Measurements from ENCODE around the gene PDPK1. TPM values are rescaled to one million over a fixed set of nuclear protein-coding genes. Genes with fewer than 3 reads are reported as not detected.
A peak's percentile ranks its signal among the peaks of the same experiment; 100 is the strongest.
"Not testable (repeated sequence)": the region's sequence is repeated elsewhere in the genome, so short reads cannot be mapped to it uniquely, and the experiment has no call there.

The PDPK1 gene
- total RNA-seq, 1 donor from 2014 or later: 44.6 TPM

GRCh38 chr16:2543771-2544170, 6.0 kb downstream of the PDPK1 start:
- H3K27me3 Mint-ChIP-seq (ENCODE audit: low read depth); DNase-seq (ENCODE audit: low spot score in 2 of 2, unreplicated experiment in 2 of 2); H3K4me1 Mint-ChIP-seq; H3K36me3 Mint-ChIP-seq; H3K4me3 Mint-ChIP-seq; H3K9me3 Mint-ChIP-seq; H3K27ac Mint-ChIP-seq: not testable (repeated sequence)

- not testable (repeated sequence) for H3K36me3 Mint-ChIP-seq; H3K4me1 Mint-ChIP-seq; H3K27ac Mint-ChIP-seq; H3K27me3 Mint-ChIP-seq (ENCODE audit: low read depth); DNase-seq (ENCODE audit: low spot score in 2 of 2, unreplicated experiment in 2 of 2); H3K9me3 Mint-ChIP-seq; H3K4me3 Mint-ChIP-seq
Measured at GRCh38 chr16:2550283-2550878, 12.6 kb downstream of the PDPK1 start.

- H3K27ac Mint-ChIP-seq: peak overlapping the region; percentile 96
- not testable (repeated sequence) for H3K4me3 Mint-ChIP-seq; H3K4me1 Mint-ChIP-seq; DNase-seq (ENCODE audit: low spot score in 2 of 2, unreplicated experiment in 2 of 2); H3K27me3 Mint-ChIP-seq (ENCODE audit: low read depth); H3K9me3 Mint-ChIP-seq; H3K36me3 Mint-ChIP-seq
- TF ChIP-seq, protein P1, sequence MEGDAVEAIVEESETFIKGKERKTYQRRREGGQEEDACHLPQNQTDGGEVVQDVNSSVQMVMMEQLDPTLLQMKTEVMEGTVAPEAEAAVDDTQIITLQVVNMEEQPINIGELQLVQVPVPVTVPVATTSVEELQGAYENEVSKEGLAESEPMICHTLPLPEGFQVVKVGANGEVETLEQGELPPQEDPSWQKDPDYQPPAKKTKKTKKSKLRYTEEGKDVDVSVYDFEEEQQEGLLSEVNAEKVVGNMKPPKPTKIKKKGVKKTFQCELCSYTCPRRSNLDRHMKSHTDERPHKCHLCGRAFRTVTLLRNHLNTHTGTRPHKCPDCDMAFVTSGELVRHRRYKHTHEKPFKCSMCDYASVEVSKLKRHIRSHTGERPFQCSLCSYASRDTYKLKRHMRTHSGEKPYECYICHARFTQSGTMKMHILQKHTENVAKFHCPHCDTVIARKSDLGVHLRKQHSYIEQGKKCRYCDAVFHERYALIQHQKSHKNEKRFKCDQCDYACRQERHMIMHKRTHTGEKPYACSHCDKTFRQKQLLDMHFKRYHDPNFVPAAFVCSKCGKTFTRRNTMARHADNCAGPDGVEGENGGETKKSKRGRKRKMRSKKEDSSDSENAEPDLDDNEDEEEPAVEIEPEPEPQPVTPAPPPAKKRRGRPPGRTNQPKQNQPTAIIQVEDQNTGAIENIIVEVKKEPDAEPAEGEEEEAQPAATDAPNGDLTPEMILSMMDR (IDR thresholded peaks at IDR 0.05; ENCODE audit: unreplicated experiment): peak; percentile 14
Measured at GRCh38 chr16:2551420-2551889, 13.6 kb downstream of the PDPK1 start.

GRCh38 chr16:2554709-2555425, 17.0 kb downstream of the PDPK1 start:
- not testable (repeated sequence) for DNase-seq (ENCODE audit: low spot score in 2 of 2, unreplicated experiment in 2 of 2)

GRCh38 chr16:2557150-2557549, 19.3 kb downstream of the PDPK1 start:
- H3K27me3 Mint-ChIP-seq (ENCODE audit: low read depth); H3K4me1 Mint-ChIP-seq; DNase-seq (ENCODE audit: low spot score in 2 of 2, unreplicated experiment in 2 of 2); H3K4me3 Mint-ChIP-seq; H3K27ac Mint-ChIP-seq; H3K9me3 Mint-ChIP-seq; H3K36me3 Mint-ChIP-seq: not testable (repeated sequence)

More at GRCh38 chr16:2554709-2555425, 17.0 kb downstream of the PDPK1 start:
- H3K4me1 Mint-ChIP-seq; H3K4me3 Mint-ChIP-seq; H3K27ac Mint-ChIP-seq; H3K27me3 Mint-ChIP-seq (ENCODE audit: low read depth); H3K9me3 Mint-ChIP-seq; H3K36me3 Mint-ChIP-seq: not testable (repeated sequence)

GRCh38 chr16:2560131-2560797, 22.4 kb downstream of the PDPK1 start:
- H3K4me1 Mint-ChIP-seq; H3K9me3 Mint-ChIP-seq; DNase-seq (ENCODE audit: low spot score in 2 of 2, unreplicated experiment in 2 of 2); H3K4me3 Mint-ChIP-seq; H3K27ac Mint-ChIP-seq; H3K36me3 Mint-ChIP-seq; H3K27me3 Mint-ChIP-seq (ENCODE audit: low read depth): not testable (repeated sequence)

DNA sequence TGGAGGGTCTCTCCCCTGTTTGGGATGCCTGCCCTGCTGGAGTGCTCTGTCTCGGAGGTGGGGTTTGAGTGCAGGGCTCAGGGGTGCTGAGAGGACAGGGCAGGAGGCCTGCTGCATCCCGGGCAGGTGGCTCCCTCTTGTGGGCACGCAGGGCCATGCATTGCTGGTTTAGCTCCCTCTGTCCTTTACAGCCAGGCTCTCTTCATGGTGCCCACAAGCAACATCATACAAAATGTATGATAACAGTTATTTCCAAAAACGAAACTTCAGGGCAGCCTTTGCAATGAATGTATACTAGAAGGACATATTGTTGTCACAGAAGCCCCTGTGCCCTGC, 22.9 kb downstream of the PDPK1 start:
- H3K4me1 Mint-ChIP-seq; H3K27me3 Mint-ChIP-seq (ENCODE audit: low read depth); H3K4me3 Mint-ChIP-seq; H3K9me3 Mint-ChIP-seq; H3K27ac Mint-ChIP-seq; H3K36me3 Mint-ChIP-seq: not testable (repeated sequence)
- TF ChIP-seq, protein P1 (IDR thresholded peaks at IDR 0.05; ENCODE audit: unreplicated experiment): peak; percentile 23
- DNase-seq (ENCODE audit: low spot score in 2 of 2, unreplicated experiment in 2 of 2): peak; percentile 28 to 72

DNA sequence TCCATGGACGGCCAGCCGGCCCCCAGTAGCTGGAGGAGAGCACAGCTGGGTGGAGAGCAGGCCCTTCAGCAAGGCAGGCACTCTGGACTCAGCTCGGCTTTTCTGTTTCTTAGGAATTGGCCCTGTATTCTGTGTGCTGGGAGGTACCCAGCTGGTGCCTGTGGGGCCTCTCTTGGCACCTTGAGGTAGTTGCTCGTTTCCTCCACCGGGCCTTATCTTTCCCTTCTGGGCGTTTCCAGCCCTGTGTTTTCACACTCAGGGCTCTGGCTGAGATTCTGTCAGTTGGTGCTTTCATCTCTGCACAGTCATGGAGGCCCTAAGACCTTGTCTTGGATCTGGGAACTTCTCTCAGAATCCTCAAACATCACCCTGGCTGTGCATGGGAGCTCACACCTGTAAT, 29.7 kb downstream of the PDPK1 start:
- not testable (repeated sequence) for DNase-seq (ENCODE audit: low spot score in 2 of 2, unreplicated experiment in 2 of 2); H3K4me1 Mint-ChIP-seq; H3K4me3 Mint-ChIP-seq; H3K9me3 Mint-ChIP-seq; H3K36me3 Mint-ChIP-seq; H3K27me3 Mint-ChIP-seq (ENCODE audit: low read depth); H3K27ac Mint-ChIP-seq

GRCh38 chr16:2568573-2568972, 30.8 kb downstream of the PDPK1 start:
- not testable (repeated sequence) for H3K9me3 Mint-ChIP-seq; H3K4me1 Mint-ChIP-seq; H3K27ac Mint-ChIP-seq; H3K27me3 Mint-ChIP-seq (ENCODE audit: low read depth); H3K4me3 Mint-ChIP-seq; DNase-seq (ENCODE audit: low spot score in 2 of 2, unreplicated experiment in 2 of 2); H3K36me3 Mint-ChIP-seq

GRCh38 chr16:2572704-2573103, 34.9 kb downstream of the PDPK1 start:
- not testable (repeated sequence) for H3K27me3 Mint-ChIP-seq (ENCODE audit: low read depth); DNase-seq (ENCODE audit: low spot score in 2 of 2, unreplicated experiment in 2 of 2); H3K27ac Mint-ChIP-seq; H3K4me3 Mint-ChIP-seq; H3K9me3 Mint-ChIP-seq; H3K36me3 Mint-ChIP-seq; H3K4me1 Mint-ChIP-seq

DNA sequence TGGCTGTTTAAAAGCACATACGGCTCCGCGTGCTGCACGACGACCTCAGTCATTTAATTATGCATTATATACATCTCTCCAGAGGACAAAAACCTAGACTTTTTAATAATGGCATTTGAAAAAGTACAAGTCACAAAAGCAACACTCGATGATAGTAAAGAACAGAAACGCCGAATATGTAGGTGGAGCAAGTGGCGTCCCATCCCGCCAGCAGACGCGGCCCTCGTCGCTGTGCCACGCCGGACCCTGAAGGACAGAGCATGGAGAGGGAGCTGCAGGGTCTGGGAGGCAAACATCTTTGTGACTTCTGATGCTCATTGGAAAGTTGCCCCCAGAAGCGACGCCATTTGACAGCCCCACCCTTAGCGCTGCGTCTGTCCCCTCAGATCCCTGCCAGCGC, 38.0 kb downstream of the PDPK1 start:
- not testable (repeated sequence) for H3K4me3 Mint-ChIP-seq; H3K27ac Mint-ChIP-seq; DNase-seq (ENCODE audit: low spot score in 2 of 2, unreplicated experiment in 2 of 2); H3K27me3 Mint-ChIP-seq (ENCODE audit: low read depth); H3K36me3 Mint-ChIP-seq; H3K4me1 Mint-ChIP-seq; H3K9me3 Mint-ChIP-seq

- H3K4me3 Mint-ChIP-seq; H3K27me3 Mint-ChIP-seq (ENCODE audit: low read depth); H3K27ac Mint-ChIP-seq; H3K36me3 Mint-ChIP-seq; H3K4me1 Mint-ChIP-seq; DNase-seq (ENCODE audit: low spot score in 2 of 2, unreplicated experiment in 2 of 2); H3K9me3 Mint-ChIP-seq: not testable (repeated sequence)
Measured at GRCh38 chr16:2577044-2577443, 39.2 kb downstream of the PDPK1 start.
